Stimulated activated naive B cell treated with anti-CD40 and anti-IgM and Interleukin-4, amounts not matched to agents 10 μg/mL and 1 μg/mL and 100 μg/mL, for 72 hours (primary cell): ENCODE measurements around the gene LYVE1.
"Not testable (repeated sequence)": the region's sequence is repeated elsewhere in the genome, so short reads cannot be mapped to it uniquely, and the experiment has no call there.

Experiments used
- ATAC-seq, 2 donors: fragments of 150-1000 bp; cut with Tn5 transposase; replicated peaks; 2 replicates each; pipeline ENCODE4 v1.10.0; 2021; ENCODE audit warnings: moderate library complexity in 1 of 2
- DNase-seq: peaks from one replicate; pipeline ENCODE4 v3.0.0; 2021
- H3K27ac Mint-ChIP-seq: one replicate; pipeline ENCODE4 v1.8.0; 2022; ENCODE audit warnings: mild to moderate bottlenecking, mixed read lengths
- H3K27me3 Mint-ChIP-seq, 2 donors: one replicate each; pipeline ENCODE4 v1.8.0; 2022; ENCODE audit warnings: mixed read lengths in 2 of 2
- H3K36me3 Mint-ChIP-seq, 2 donors: one replicate each; pipeline ENCODE4 v1.8.0; 2022; ENCODE audit warnings: mixed read lengths in 2 of 2, mild to moderate bottlenecking in 1 of 2
- H3K4me1 Mint-ChIP-seq, 2 donors: one replicate each; pipeline ENCODE4 v1.8.0; 2022; ENCODE audit warnings: mixed read lengths in 2 of 2, mild to moderate bottlenecking in 1 of 2
- H3K4me3 Mint-ChIP-seq, 2 donors: one replicate each; pipeline ENCODE4 v1.8.0; 2022; ENCODE audit warnings: mild to moderate bottlenecking in 2 of 2, mixed read lengths in 2 of 2, moderate library complexity in 1 of 2
- H3K9me3 Mint-ChIP-seq, 2 donors: one replicate each; pipeline ENCODE4 v1.8.0; 2022; ENCODE audit warnings: mixed read lengths in 2 of 2, mild to moderate bottlenecking in 1 of 2

LYVE1 gene

GRCh38 chr11:10601837-10602236, 33.4 kb upstream of the LYVE1 start:
- Mint-ChIP-seq H3K4me1 (peaks cover 62 to 87% of the 10 kb centered on the region in 2 donors), H3K36me3 (peaks cover 0 to 5% of the 10 kb centered on the region in 2 donors), H3K4me3 (no peak overlapping the region), H3K9me3 (no peaks in the 10 kb centered on the region), H3K27me3 (no peaks in the 10 kb centered on the region), H3K27ac (no peak overlapping the region)
- DNase-seq = no peak
- no peak for ATAC-seq

GRCh38 chr11:10600570-10601248, 32.2 kb upstream of the LYVE1 start:
- H3K9me3 Mint-ChIP-seq = peaks cover 3 to 4% of the 10 kb centered on the region in 2 donors
- H3K4me1 Mint-ChIP-seq = peaks cover 51 to 75% of the 10 kb centered on the region in 2 donors
- ATAC-seq (no peak), DNase-seq (no peak)
- no peaks in the 10 kb centered on the region for H3K27me3 Mint-ChIP-seq
- peaks cover 0 to 9% of the 10 kb centered on the region in 2 donors for H3K36me3 Mint-ChIP-seq
- H3K27ac Mint-ChIP-seq = no peak overlapping the region
- H3K4me3 Mint-ChIP-seq = no peak overlapping the region

GRCh38 chr11:10599388-10600175, 31.1 kb upstream of the LYVE1 start:
- no peaks in the 10 kb centered on the region for H3K27me3 Mint-ChIP-seq
- no peak for ATAC-seq
- DNase-seq = no peak

GRCh38 chr11:10598816-10599215, 30.4 kb upstream of the LYVE1 start:
- Mint-ChIP-seq H3K36me3 (peaks cover 0 to 10% of the 10 kb centered on the region in 2 donors), H3K27me3 (no peaks in the 10 kb centered on the region), H3K4me1 (peaks cover 43 to 64% of the 10 kb centered on the region in 2 donors), H3K27ac (no peak overlapping the region), H3K9me3 (peaks cover 3 to 4% of the 10 kb centered on the region in 2 donors), H3K4me3 (no peak overlapping the region)
- DNase-seq = no peak
- ATAC-seq = no peak

More at GRCh38 chr11:10599388-10600175, 31.1 kb upstream of the LYVE1 start:
- H3K4me3 Mint-ChIP-seq = no peak overlapping the region
- H3K4me1 Mint-ChIP-seq = peaks cover 46 to 64% of the 10 kb centered on the region in 2 donors
- peaks cover 0 to 10% of the 10 kb centered on the region in 2 donors for H3K36me3 Mint-ChIP-seq
- peaks cover 3 to 4% of the 10 kb centered on the region in 2 donors for H3K9me3 Mint-ChIP-seq
- H3K27ac Mint-ChIP-seq = no peak overlapping the region

GRCh38 chr11:10597877-10598351, 29.4 kb upstream of the LYVE1 start:
- peaks cover 40 to 58% of the 10 kb centered on the region in 2 donors for H3K4me1 Mint-ChIP-seq
- no peak for DNase-seq
- peaks cover 3 to 4% of the 10 kb centered on the region in 2 donors for H3K9me3 Mint-ChIP-seq
- no peak for ATAC-seq
- no peak overlapping the region for H3K4me3 Mint-ChIP-seq
- H3K36me3 Mint-ChIP-seq = peaks cover 0 to 7% of the 10 kb centered on the region in 2 donors
- no peak overlapping the region for H3K27ac Mint-ChIP-seq
- H3K27me3 Mint-ChIP-seq = no peaks in the 10 kb centered on the region

- H3K4me3 Mint-ChIP-seq, DNase-seq, H3K27me3 Mint-ChIP-seq, H3K27ac Mint-ChIP-seq, ATAC-seq, H3K36me3 Mint-ChIP-seq, H3K9me3 Mint-ChIP-seq: not testable (repeated sequence)
- peaks cover 24 to 45% of the 10 kb centered on the region in 2 donors for H3K4me1 Mint-ChIP-seq
Measured at GRCh38 chr11:10595840-10596239, 27.4 kb upstream of the LYVE1 start.

- Mint-ChIP-seq H3K9me3 (peaks cover 3 to 4% of the 10 kb centered on the region in 2 donors), H3K4me3 (no peak overlapping the region), H3K27ac (no peak overlapping the region), H3K4me1 (peaks cover 17 to 38% of the 10 kb centered on the region in 2 donors), H3K36me3 (peaks cover 3 to 7% of the 10 kb centered on the region in 2 donors), H3K27me3 (no peaks in the 10 kb centered on the region)
- ATAC-seq = no peak
- no peak for DNase-seq
Measured at GRCh38 chr11:10594407-10594806, 25.9 kb upstream of the LYVE1 start.

- ATAC-seq (no peak), DNase-seq (no peak)
- no peak overlapping the region for H3K27ac Mint-ChIP-seq
- H3K4me1 Mint-ChIP-seq = peaks cover 8 to 25% of the 10 kb centered on the region in 2 donors
- H3K9me3 Mint-ChIP-seq = peaks cover 3 to 4% of the 10 kb centered on the region in 2 donors
- H3K27me3 Mint-ChIP-seq = no peaks in the 10 kb centered on the region
- no peak overlapping the region for H3K4me3 Mint-ChIP-seq
- peaks cover 3 to 7% of the 10 kb centered on the region in 2 donors for H3K36me3 Mint-ChIP-seq
Measured at GRCh38 chr11:10592331-10592730, 23.9 kb upstream of the LYVE1 start.

- H3K36me3 Mint-ChIP-seq = peaks cover 3 to 7% of the 10 kb centered on the region in 2 donors
- no peak overlapping the region for H3K4me3 Mint-ChIP-seq
- H3K4me1 Mint-ChIP-seq = peaks cover 8 to 24% of the 10 kb centered on the region in 2 donors
- no peaks in the 10 kb centered on the region for H3K27me3 Mint-ChIP-seq
- DNase-seq (no peak), ATAC-seq (no peak)
- H3K9me3 Mint-ChIP-seq = peaks cover 3 to 4% of the 10 kb centered on the region in 2 donors
- H3K27ac Mint-ChIP-seq = no peak overlapping the region
Measured at GRCh38 chr11:10591741-10592140, 23.3 kb upstream of the LYVE1 start.

- Mint-ChIP-seq H3K4me1 (peaks cover 10 to 33% of the 10 kb centered on the region in 2 donors), H3K4me3 (no peak overlapping the region), H3K27me3 (no peaks in the 10 kb centered on the region), H3K27ac (no peak overlapping the region), H3K36me3 (peaks cover 2 to 3% of the 10 kb centered on the region in 2 donors), H3K9me3 (no peaks in the 10 kb centered on the region)
- DNase-seq (no peak), ATAC-seq (no peak)
Measured at GRCh38 chr11:10590218-10590915, 21.9 kb upstream of the LYVE1 start.

- H3K27ac Mint-ChIP-seq = no peak overlapping the region
- peaks cover 2 to 3% of the 10 kb centered on the region in 2 donors for H3K36me3 Mint-ChIP-seq
- H3K4me1 Mint-ChIP-seq = peaks cover 8 to 27% of the 10 kb centered on the region in 2 donors
- ATAC-seq = no peak
- H3K4me3 Mint-ChIP-seq = no peak overlapping the region
- H3K27me3 Mint-ChIP-seq = no peaks in the 10 kb centered on the region
- no peak for DNase-seq
- H3K9me3 Mint-ChIP-seq = no peaks in the 10 kb centered on the region
Measured at GRCh38 chr11:10588904-10589303, 20.4 kb upstream of the LYVE1 start.

GRCh38 chr11:10587995-10588394, 19.5 kb upstream of the LYVE1 start:
- H3K4me1 Mint-ChIP-seq = peaks cover 16 to 32% of the 10 kb centered on the region in 2 donors
- H3K9me3 Mint-ChIP-seq = no peaks in the 10 kb centered on the region
- no peak overlapping the region for H3K27ac Mint-ChIP-seq
- ATAC-seq (no peak), DNase-seq (no peak)
- peaks cover 2 to 3% of the 10 kb centered on the region in 2 donors for H3K36me3 Mint-ChIP-seq
- H3K27me3 Mint-ChIP-seq = no peaks in the 10 kb centered on the region
- H3K4me3 Mint-ChIP-seq = no peak overlapping the region

GRCh38 chr11:10587388-10587787, 18.9 kb upstream of the LYVE1 start:
- ATAC-seq = no peak
- Mint-ChIP-seq H3K4me3 (no peak overlapping the region), H3K27ac (no peak overlapping the region), H3K4me1 (peaks cover 20 to 36% of the 10 kb centered on the region in 2 donors), H3K36me3 (peaks cover 2 to 3% of the 10 kb centered on the region in 2 donors), H3K9me3 (no peaks in the 10 kb centered on the region), H3K27me3 (no peaks in the 10 kb centered on the region)
- no peak for DNase-seq

- H3K27me3 Mint-ChIP-seq = no peaks in the 10 kb centered on the region
- DNase-seq (no peak), ATAC-seq (no peak)
- peaks cover 38 to 53% of the 10 kb centered on the region in 2 donors for H3K4me1 Mint-ChIP-seq
- no peak overlapping the region for H3K27ac Mint-ChIP-seq
- H3K9me3 Mint-ChIP-seq = no peaks in the 10 kb centered on the region
- no peak overlapping the region for H3K4me3 Mint-ChIP-seq
- H3K36me3 Mint-ChIP-seq = no peaks in the 10 kb centered on the region
Measured at GRCh38 chr11:10584071-10584501, 15.6 kb upstream of the LYVE1 start.
